C4-2B (cell line): ENCODE results near the gene RAPGEF1.

Experiments used
- H3K27ac ChIP-seq: fragments of 450-650 bp; 2 replicates; pipeline ENCODE4 v1.5.1; 2017
- ZFX ChIP-seq: fragments of 450-650 bp; IDR thresholded peaks from 2 replicates; pipeline ENCODE4 v1.6.1; 2017
- TF ChIP-seq, protein P1 (sequence below): fragments of 450-650 bp; conservative IDR thresholded peaks from 2 replicates; pipeline ENCODE4 v1.5.1; 2017; ENCODE audit warnings: mild to moderate bottlenecking

The RAPGEF1 gene

DNA sequence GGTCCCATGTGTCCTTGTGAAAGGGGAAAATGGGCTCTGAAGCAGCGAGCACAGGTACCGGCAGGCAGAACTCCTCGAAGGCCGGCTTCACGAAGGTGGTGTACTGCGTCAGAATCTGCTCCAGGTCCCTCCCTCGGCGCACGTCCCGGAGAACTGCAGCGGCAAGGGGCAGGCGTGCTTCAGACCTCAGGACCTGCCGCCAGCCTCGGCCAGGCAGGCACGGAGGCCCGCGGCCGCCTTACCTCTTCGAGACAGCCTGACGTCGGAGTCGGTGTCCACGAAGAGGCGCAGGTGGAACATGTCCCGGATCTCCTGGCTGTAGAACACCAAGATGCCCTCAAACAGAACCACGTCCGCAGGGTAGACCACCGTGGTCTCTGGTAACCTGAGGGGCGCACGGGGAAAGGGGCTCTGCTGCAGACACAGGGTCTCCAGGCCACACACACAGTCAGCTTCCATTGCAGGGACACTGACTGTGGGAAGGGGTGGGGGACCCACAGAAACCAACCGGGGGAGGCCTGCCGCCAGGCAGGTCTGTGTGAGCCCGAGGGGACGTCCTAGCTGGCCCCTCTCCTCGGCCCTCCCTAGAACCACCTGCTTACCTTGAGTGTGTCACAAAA, 210.9 kb downstream of the RAPGEF1 start:
- no peak overlapping the region for H3K27ac ChIP-seq
- TF ChIP-seq ZFX: no peak
- TF ChIP-seq, protein P1, sequence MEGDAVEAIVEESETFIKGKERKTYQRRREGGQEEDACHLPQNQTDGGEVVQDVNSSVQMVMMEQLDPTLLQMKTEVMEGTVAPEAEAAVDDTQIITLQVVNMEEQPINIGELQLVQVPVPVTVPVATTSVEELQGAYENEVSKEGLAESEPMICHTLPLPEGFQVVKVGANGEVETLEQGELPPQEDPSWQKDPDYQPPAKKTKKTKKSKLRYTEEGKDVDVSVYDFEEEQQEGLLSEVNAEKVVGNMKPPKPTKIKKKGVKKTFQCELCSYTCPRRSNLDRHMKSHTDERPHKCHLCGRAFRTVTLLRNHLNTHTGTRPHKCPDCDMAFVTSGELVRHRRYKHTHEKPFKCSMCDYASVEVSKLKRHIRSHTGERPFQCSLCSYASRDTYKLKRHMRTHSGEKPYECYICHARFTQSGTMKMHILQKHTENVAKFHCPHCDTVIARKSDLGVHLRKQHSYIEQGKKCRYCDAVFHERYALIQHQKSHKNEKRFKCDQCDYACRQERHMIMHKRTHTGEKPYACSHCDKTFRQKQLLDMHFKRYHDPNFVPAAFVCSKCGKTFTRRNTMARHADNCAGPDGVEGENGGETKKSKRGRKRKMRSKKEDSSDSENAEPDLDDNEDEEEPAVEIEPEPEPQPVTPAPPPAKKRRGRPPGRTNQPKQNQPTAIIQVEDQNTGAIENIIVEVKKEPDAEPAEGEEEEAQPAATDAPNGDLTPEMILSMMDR: no peak

DNA sequence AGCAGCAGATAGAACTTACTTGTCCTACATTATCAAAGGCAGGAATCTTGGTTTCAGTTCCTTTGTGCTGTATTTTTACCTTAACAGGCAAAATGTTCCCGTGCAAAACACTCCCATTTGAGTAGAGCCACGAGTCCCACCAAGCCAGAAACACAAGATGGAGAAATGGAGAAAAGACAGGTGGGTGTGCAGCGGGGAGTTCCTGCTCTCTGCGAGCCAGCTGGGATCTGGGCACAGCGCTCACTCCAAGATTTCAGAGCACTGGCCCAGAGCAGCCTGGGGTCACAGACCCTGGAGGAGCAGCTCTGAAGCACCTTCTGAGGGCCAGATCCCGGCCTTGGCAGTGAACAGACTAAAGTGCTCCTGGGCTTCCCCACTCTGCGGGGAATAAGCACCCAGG, 211.7 kb downstream of the RAPGEF1 start:
- H3K27ac ChIP-seq: no peak overlapping the region
- TF ChIP-seq, protein P1: no peak
- TF ChIP-seq ZFX: no peak
